H1 (cell line): Measurements from ENCODE around the gene NDUFS8. TPM values are rescaled to one million over a fixed set of nuclear protein-coding genes. Genes with fewer than 3 reads are reported as not detected.
A peak's percentile ranks its signal among the peaks of the same experiment; 100 is the strongest.

ENCODE experiments used
- CTCF ChIA-PET: fragments of 300-600 bp; sonication (Branson Sonifier 250); formaldehyde crosslinking; loops from one replicate; lab custom pipeline; 2021; ENCODE audit not compliant: partially characterized antibody; lab: Charles Lee
- POLR2A ChIA-PET: fragments of 300-600 bp; sonication (Branson Sonifier 250); formaldehyde crosslinking; loops from one replicate; lab custom pipeline; 2021; ENCODE audit warnings: inconsistent platforms; ENCODE audit not compliant: partially characterized antibody; lab: Charles Lee
- DNase-seq, 2 experiments: peaks; one replicate each; pipeline versions ENCODE4 v3.0.0 to v3.0.0-alpha.2; 2010 to 2022; ENCODE audit warnings: low spot score in 2 of 2, low read depth in 1 of 2, mixed read lengths in 1 of 2
- FAIRE-seq: peaks from 2 replicates; lab custom pipeline; 2011; peaks lifted over from hg19 to GRCh38; lab: Jason Lieb, UNC
- H2AFZ ChIP-seq: 2 replicates; pipeline ENCODE4 v1.8.1; 2012; ENCODE audit warnings: low read length, inconsistent platforms
- H2AK5ac ChIP-seq: 2 replicates; pipeline ENCODE4 v1.6.1; 2013; ENCODE audit warnings: low read depth, low read length
- H2BK120ac ChIP-seq: replicated peaks from 2 replicates; pipeline ENCODE3; 2013; ENCODE audit warnings: low read depth, low read length, inconsistent platforms
- H2BK12ac ChIP-seq: 2 replicates; pipeline ENCODE4 v1.6.1; 2013; ENCODE audit warnings: low read depth, low read length
- H2BK15ac ChIP-seq: 2 replicates; pipeline ENCODE4 v1.6.1; 2013; ENCODE audit warnings: low read length
- H2BK20ac ChIP-seq: 2 replicates; pipeline ENCODE4 v1.6.1; 2013; ENCODE audit warnings: low read length
- H2BK5ac ChIP-seq: 2 replicates; pipeline ENCODE4 v1.6.1; 2013; ENCODE audit warnings: low read depth, low read length
- H3K14ac ChIP-seq: 2 replicates; pipeline ENCODE4 v1.6.1; 2013; ENCODE audit warnings: inconsistent platforms; ENCODE audit not compliant: insufficient read length
- H3K18ac ChIP-seq: 2 replicates; pipeline ENCODE4 v1.6.1; 2013; ENCODE audit warnings: low read length; ENCODE audit errors: extremely low read depth
- H3K23ac ChIP-seq: 2 replicates; pipeline ENCODE4 v1.6.1; 2013; ENCODE audit warnings: inconsistent platforms; ENCODE audit not compliant: insufficient read length
- H3K23me2 ChIP-seq: 2 replicates; pipeline ENCODE4 v1.6.1; 2013; ENCODE audit warnings: low read depth, low read length
- H3K27ac ChIP-seq: 2 replicates; pipeline ENCODE4 v1.6.1; 2011; ENCODE audit warnings: low read depth, low read length, inconsistent platforms
- H3K27me3 ChIP-seq, 4 experiments: replicated peaks in 1 of 4; 1 replicate in 1 of 4; 2 replicates in 3 of 4; pipeline versions ENCODE4 v1.6.1 to v1.8.1; 2011 to 2013; ENCODE audit warnings: low read length in 3 of 4, mild to moderate bottlenecking in 3 of 4, inconsistent platforms in 2 of 4, mixed read lengths in 2 of 4, moderate library complexity in 1 of 4; ENCODE audit not compliant: control insufficient read depth in 3 of 4, insufficient read depth in 3 of 4; ENCODE audit errors: extremely low read depth in 1 of 4
- H3K36me3 ChIP-seq, 4 experiments: 2 replicates each; pipeline versions ENCODE4 v1.6.1 to v1.8.1; 2011 to 2013; ENCODE audit warnings: mild to moderate bottlenecking in 4 of 4, low read length in 3 of 4, moderate library complexity in 2 of 4, control low read depth in 1 of 4, inconsistent platforms in 1 of 4; ENCODE audit not compliant: insufficient read depth in 4 of 4, control insufficient read depth in 2 of 4
- H3K4ac ChIP-seq: replicated peaks from 2 replicates; pipeline ENCODE3; 2013; ENCODE audit warnings: low read length, low read depth, mixed read lengths, inconsistent platforms; ENCODE audit not compliant: insufficient read length
- H3K4me1 ChIP-seq, 4 experiments: replicated peaks in 1 of 4; 1 replicate in 1 of 4; 2 replicates in 3 of 4; pipeline versions ENCODE4 v1.6.1 to v1.8.1; 2011 to 2013; ENCODE audit warnings: low read length in 3 of 4, inconsistent platforms in 2 of 4, mixed read lengths in 1 of 4; ENCODE audit not compliant: insufficient read depth in 4 of 4, control insufficient read depth in 3 of 4
- H3K4me2 ChIP-seq, 2 experiments: 2 replicates each; pipeline versions ENCODE4 v1.6.1 to v1.8.1; 2011 to 2013; ENCODE audit warnings: low read depth in 2 of 2, low read length in 2 of 2, control low read depth in 1 of 2, inconsistent platforms in 1 of 2, mild to moderate bottlenecking in 1 of 2; ENCODE audit not compliant: insufficient read depth in 1 of 2
- H3K4me3 ChIP-seq, 4 experiments: fragments of 200-600, 300-600 bp in 1 of 4; sonication (generic), shearing (Covaris generic), sonication (Bioruptor Twin) in 1 of 4; 2 replicates each; pipeline versions ENCODE4 v1.5.1 to v1.8.1; 2011 to 2016; ENCODE audit warnings: low read length in 4 of 4, low read depth in 3 of 4, control low read depth in 2 of 4, inconsistent platforms in 2 of 4, mild to moderate bottlenecking in 2 of 4, mixed read lengths in 1 of 4, moderate library complexity in 1 of 4; ENCODE audit not compliant: insufficient read depth in 2 of 4; ENCODE audit errors: extremely low read depth in 1 of 4
- H3K56ac ChIP-seq: replicated peaks from 2 replicates; pipeline ENCODE3; 2013; ENCODE audit warnings: low read depth, mild to moderate bottlenecking, mixed read lengths, low read length, inconsistent platforms; ENCODE audit not compliant: insufficient read length
- H3K79me1 ChIP-seq: 2 replicates; pipeline ENCODE4 v1.6.1; 2013; ENCODE audit warnings: low read depth, low read length, control low read depth
- H3K79me2 ChIP-seq, 2 experiments: 2 replicates each; pipeline versions ENCODE4 v1.6.1 to v1.8.1; 2012 to 2013; ENCODE audit warnings: low read length in 2 of 2, mild to moderate bottlenecking in 2 of 2, inconsistent platforms in 1 of 2; ENCODE audit not compliant: insufficient read depth in 2 of 2, control insufficient read depth in 1 of 2
- H3K9ac ChIP-seq, 4 experiments: replicated peaks in 1 of 4; 1 replicate in 1 of 4; 2 replicates in 3 of 4; pipeline versions ENCODE4 v1.6.1 to v1.8.1; 2011 to 2013; ENCODE audit warnings: low read depth in 3 of 4, low read length in 3 of 4, control low read depth in 2 of 4, mild to moderate bottlenecking in 2 of 4, moderate library complexity in 2 of 4, inconsistent platforms in 1 of 4; ENCODE audit errors: extremely low read depth in 1 of 4
- H3K9me3 ChIP-seq, 2 experiments: 2 replicates each; pipeline versions ENCODE4 v1.6.1 to v1.8.1; 2012 to 2013; ENCODE audit warnings: mild to moderate bottlenecking in 2 of 2, moderate library complexity in 2 of 2, control low read depth in 1 of 2, inconsistent platforms in 1 of 2, low read depth in 1 of 2, low read length in 1 of 2, mixed read lengths in 1 of 2; ENCODE audit not compliant: insufficient read depth in 2 of 2
- H4K20me1 ChIP-seq, 2 experiments: replicated peaks in 1 of 2; 2 replicates each; pipeline versions ENCODE3 to v1.8.1; 2011 to 2013; ENCODE audit warnings: inconsistent platforms in 2 of 2, low read length in 2 of 2, mild to moderate bottlenecking in 1 of 2; ENCODE audit not compliant: insufficient read depth in 2 of 2, control insufficient read depth in 1 of 2
- H4K5ac ChIP-seq: 2 replicates; pipeline ENCODE4 v1.6.1; 2013; ENCODE audit warnings: low read length, low read depth, mixed read lengths, inconsistent platforms; ENCODE audit not compliant: insufficient read length
- H4K8ac ChIP-seq: 2 replicates; pipeline ENCODE4 v1.8.0; 2013; ENCODE audit warnings: mild to moderate bottlenecking, moderate library complexity, low read length, inconsistent platforms; ENCODE audit not compliant: insufficient read depth; ENCODE audit errors: extremely low read depth
- H4K91ac ChIP-seq: replicated peaks from 2 replicates; pipeline ENCODE3; 2013; ENCODE audit warnings: low read length, mixed read lengths, inconsistent platforms; ENCODE audit not compliant: insufficient read length
- ASH2L ChIP-seq: fragments of 200-600, 300-600 bp; sonication (generic); IDR thresholded peaks from one replicate; pipeline ENCODE4 v1.7.1; 2017; ENCODE audit warnings: low read length
- KDM1A ChIP-seq: fragments of 200-600, 300-600 bp; sonication (generic); IDR thresholded peaks from 2 replicates; pipeline ENCODE4 v1.7.1; 2016; ENCODE audit warnings: mild to moderate bottlenecking, low read length, borderline replicate concordance
- MAFK ChIP-seq: IDR thresholded peaks from 2 replicates; pipeline ENCODE4 v1.6.1; 2012; ENCODE audit warnings: low read depth, mild to moderate bottlenecking, improper control_type of control experiment, low read length
- RAD21 ChIP-seq, 2 experiments: IDR thresholded peaks in 1 of 2; conservative IDR thresholded peaks in 1 of 2; 2 replicates each; pipeline ENCODE4 v1.6.1; 2011; ENCODE audit warnings: low read depth in 2 of 2, low read length in 2 of 2, improper control_type of control experiment in 1 of 2, inconsistent platforms in 1 of 2, mild to moderate bottlenecking in 1 of 2, moderate library complexity in 1 of 2
- RBBP5 ChIP-seq: IDR thresholded peaks from 2 replicates; pipeline ENCODE4 v1.7.1; 2012; ENCODE audit warnings: low read depth, mild to moderate bottlenecking, inconsistent platforms, low read length, moderate library complexity, borderline replicate concordance
- SAP30 ChIP-seq: fragments of 300-600 bp; sonication (generic); IDR thresholded peaks from 2 replicates; pipeline ENCODE4 v1.7.1; 2012; ENCODE audit warnings: low read length, moderate library complexity, mild to moderate bottlenecking, inconsistent platforms; ENCODE audit not compliant: insufficient read depth, insufficient replicate concordance
- SP1 ChIP-seq: IDR thresholded peaks from 2 replicates; pipeline ENCODE4 v1.6.1; 2011; ENCODE audit warnings: low read depth, low read length
- TAF7 ChIP-seq: optimal IDR thresholded peaks from 2 replicates; pipeline ENCODE3; 2011; ENCODE audit warnings: low read depth, mild to moderate bottlenecking, inconsistent platforms, low read length, moderate library complexity, borderline replicate concordance
- WGBS, 2 experiments: shearing (Covaris generic) in 1 of 2; methylation state at CpG; one replicate each; pipeline versions ENCODE4 v1.1.6 to v1.1.7; 2013 to 2015; ENCODE audit warnings: low lambda C conversion rate in 2 of 2, mixed read lengths in 2 of 2, inconsistent platforms in 1 of 2, low coverage in 1 of 2, missing lambda C conversion rate in 1 of 2; ENCODE audit not compliant: insufficient replicate concordance in 2 of 2, insufficient coverage in 1 of 2, insufficient read length in 1 of 2; ENCODE audit errors: extremely low coverage in 1 of 2, missing lambda C conversion rate in 1 of 2; 5-methylcytosine and 5-hydroxymethylcytosine counted together
- polyA plus RNA-seq, 7 experiments: library from polyadenylated mRNA; depleted of rRNA in 3 of 7; stranded (reverse) in 5 of 7; unstranded in 2 of 7; fragments of >200 nt in 5 of 7; fragments of 200-250 nt in 2 of 7; gene quantifications; 1 replicate in 5 of 7; 2 replicates in 1 of 7; 4 replicates in 1 of 7; pipeline versions ENCODE4 v1.2.1 to v1.2.3, GENCODE V29; 2011 to 2013; ENCODE audit warnings: missing spikeins in 2 of 7, mixed read lengths in 2 of 7
- total RNA-seq: library from RNA; stranded (reverse); fragmentation: NEBNext Ultra II Directional; extraction: Animal tissue kit (Norgen Biotek cat#: 25700); gene quantifications from 2 replicates; pipeline ENCODE4 v1.2.1, GENCODE V29; 2021
- TF ChIP-seq, protein P1 (sequence below): IDR thresholded peaks from 2 replicates; pipeline ENCODE4 v1.6.1; 2012; ENCODE audit warnings: inconsistent platforms

The NDUFS8 gene
- total and polyA plus RNA-seq, 2 of the 8 experiments (the other 6 are each of a cell fraction or from before 2014, with no cell fraction given), result 182 to 291 TPM

DNA sequence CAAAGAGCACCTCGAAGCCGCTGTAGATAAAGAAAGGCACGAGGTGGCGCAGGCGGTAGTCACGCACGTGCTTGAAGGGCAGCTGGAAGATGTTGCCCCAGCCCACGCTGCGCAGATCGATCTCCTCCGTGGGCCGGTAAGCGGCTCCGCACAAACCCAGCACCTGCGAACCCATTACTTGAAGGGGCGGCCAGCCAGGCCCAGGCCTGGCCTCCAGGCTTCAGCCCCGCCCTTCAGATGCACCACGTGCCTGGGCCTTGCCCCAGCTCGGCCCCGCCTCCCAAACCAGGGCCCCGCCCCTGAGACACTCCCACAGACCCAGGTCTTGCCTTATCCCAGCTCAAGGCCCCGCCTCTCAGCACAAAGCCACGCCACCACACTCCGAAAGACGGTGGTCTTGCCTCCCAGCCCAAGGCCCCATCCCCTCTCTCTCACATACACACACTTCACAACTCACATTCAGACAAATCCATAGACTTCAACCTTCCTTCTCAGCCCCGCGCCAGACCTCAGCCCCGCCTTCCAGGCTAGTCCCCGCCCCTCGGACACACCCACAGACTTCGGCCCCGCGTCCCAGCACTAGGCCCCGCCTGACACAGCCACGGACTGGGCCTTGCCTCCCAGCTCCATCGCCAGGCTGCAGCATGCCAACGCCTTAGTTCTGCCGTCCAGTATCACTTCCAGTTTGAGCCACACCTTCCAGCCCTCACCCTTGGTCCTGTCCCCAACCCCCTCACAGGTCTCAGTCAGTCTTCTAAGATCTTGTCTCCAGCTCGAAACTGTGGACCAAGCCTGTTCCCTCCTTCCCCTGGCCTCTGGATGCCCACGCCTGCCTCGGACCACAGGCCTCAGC, 33.6 kb upstream of the NDUFS8 start:
- H3K9me3 ChIP-seq, result no peaks in the 10 kb centered on the region
- H3K56ac ChIP-seq, result no peak overlapping the region
- H2BK15ac ChIP-seq, result peak overlapping the region; percentile 93; the same call in 1 of the 2 replicates
- H3K27me3 ChIP-seq, result no peaks in the 10 kb centered on the region
- peak overlapping the region; percentile 96; the same call in 1 of the 2 replicates for H3K18ac ChIP-seq
- H4K20me1 ChIP-seq, result no peaks in the 10 kb centered on the region
- H4K8ac ChIP-seq, result 0 out of 2 replicates have a peak overlapping the region, but pooled peaks have one; percentile 7
- WGBS, 2 experiments, result 27% methylated on average over 41 of the region's 41 CpGs; no CpG with 5 or more reads in 1 of the 2 experiments
- peak; percentile 85 to 99 for DNase-seq
- no peaks in the 10 kb centered on the region for H3K36me3 ChIP-seq
- H3K23me2 ChIP-seq, result peaks cover 2% of the 10 kb centered on the region; the same call in 1 of the 2 replicates
- no peak overlapping the region for H3K23ac ChIP-seq
- ChIA-PET CTCF (interaction anchor here (1.0 to 3.9 kb wide), 4 partner anchors 12 to 30 kb away, joined by 3 to 20 read pairs (median 4); partner anchors contain the start of gene ALDH3B1), POLR2A (interaction anchor here (1.2 kb wide), 2 partner anchors 17 to 22 kb away, joined by 4 read pairs; no protein-coding TSS in a partner anchor)
- no peak overlapping the region for H3K4ac ChIP-seq
- H3K4me3 ChIP-seq, result peak overlapping the region; percentile 49 to 68 (median 60); a peak in 7 of 8 replicates
- H3K27ac ChIP-seq, result no peak overlapping the region
- H2BK120ac ChIP-seq, result no peak overlapping the region
- no peak overlapping the region for H3K9ac ChIP-seq
- H2BK5ac ChIP-seq, result peak overlapping the region; percentile 76; the same call in 1 of the 2 replicates
- FAIRE-seq, result no peak
- peaks cover 0 to 9% (median 8%) of the 10 kb centered on the region in 4 experiments; a peak in 5 of 7 replicates for H3K4me1 ChIP-seq
- H3K4me2 ChIP-seq, result peak overlapping the region; percentile 76 to 85
- peak overlapping the region; percentile 78; the same call in 1 of the 2 replicates for H2BK12ac ChIP-seq
- no peak overlapping the region for H3K14ac ChIP-seq
- no peak overlapping the region for H4K91ac ChIP-seq
- H3K79me2 ChIP-seq, result no peaks in the 10 kb centered on the region
- no peak overlapping the region for H2BK20ac ChIP-seq
- no peak overlapping the region for H4K5ac ChIP-seq
- no peaks in the 10 kb centered on the region for H3K79me1 ChIP-seq
- H2AFZ ChIP-seq, result peak overlapping the region; percentile 90; the same call in 1 of the 2 replicates
- no peak overlapping the region for H2AK5ac ChIP-seq
- TF ChIP-seq SP1 (0 out of 2 replicates have a peak, but pooled peaks have one; percentile 9), SAP30 (no peak), ASH2L (peak; percentile 24), TAF7 (no peak), RBBP5 (0 out of 2 replicates have a peak, but pooled peaks have one; percentile 55), MAFK (no peak), KDM1A (no peak), RAD21 (IDR thresholded peaks at IDR 0.05 in 1 of 2, conservative IDR thresholded peaks at IDR 0.05 in 1 of 2; ENCODE audit: low read depth in 2 of 2, low read length in 2 of 2) (no peak)
- TF ChIP-seq, protein P1, sequence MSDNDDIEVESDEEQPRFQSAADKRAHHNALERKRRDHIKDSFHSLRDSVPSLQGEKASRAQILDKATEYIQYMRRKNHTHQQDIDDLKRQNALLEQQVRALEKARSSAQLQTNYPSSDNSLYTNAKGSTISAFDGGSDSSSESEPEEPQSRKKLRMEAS, result peak; percentile 89
